NCI-H748 (cell line): ENCODE results near the gene DNAJC15.
"Not testable (repeated sequence)": the region's sequence is repeated elsewhere in the genome, so short reads cannot be mapped to it uniquely, and the experiment has no call there.

Experiments
- DNase-seq: peaks from one replicate; lab custom pipeline; 2025; ENCODE audit not compliant: unreplicated experiment; lab: John Stamatoyannopoulos, UW

The DNAJC15 gene

GRCh38 chr13:43003729-43004128 lies 19.7 kb upstream of the DNAJC15 start:
- DNase-seq: no peak

- DNase-seq: no peak
Observed at GRCh38 chr13:43005460-43006236, 17.7 kb upstream of the DNAJC15 start.

GRCh38 chr13:43006893-43007631 lies 16.3 kb upstream of the DNAJC15 start:
- no peak for DNase-seq

- no peak for DNase-seq
Observed at GRCh38 chr13:43008596-43008995, 14.8 kb upstream of the DNAJC15 start.

GRCh38 chr13:43009506-43009905 lies 13.9 kb upstream of the DNAJC15 start:
- DNase-seq: no peak

GRCh38 chr13:43014162-43014561 lies 9.2 kb upstream of the DNAJC15 start:
- no peak for DNase-seq

GRCh38 chr13:43016226-43016625 lies 7.2 kb upstream of the DNAJC15 start:
- no peak for DNase-seq

GRCh38 chr13:43019811-43020210 lies 3.6 kb upstream of the DNAJC15 start:
- no peak for DNase-seq

- DNase-seq: no peak
Observed at GRCh38 chr13:43020794-43021193, 2.6 kb upstream of the DNAJC15 start.

- DNase-seq: no peak
Observed at GRCh38 chr13:43021926-43022670, 1.3 kb upstream of the DNAJC15 start.

GRCh38 chr13:43022934-43023288 lies 475 bp upstream of the DNAJC15 start:
- DNase-seq: no peak

- no peak for DNase-seq
Observed at GRCh38 chr13:43026262-43026661, 2.9 kb downstream of the DNAJC15 start.

GRCh38 chr13:43030548-43030947 lies 7.2 kb downstream of the DNAJC15 start:
- no peak for DNase-seq

GRCh38 chr13:43031881-43032280 lies 8.5 kb downstream of the DNAJC15 start:
- no peak for DNase-seq

- DNase-seq: no peak
Observed at GRCh38 chr13:43033038-43033437, 9.7 kb downstream of the DNAJC15 start.

- no peak for DNase-seq
Observed at GRCh38 chr13:43036351-43037250, 13.2 kb downstream of the DNAJC15 start.

- DNase-seq: no peak
Observed at GRCh38 chr13:43039966-43040365, 16.6 kb downstream of the DNAJC15 start.

- not testable (repeated sequence) for DNase-seq
Observed at GRCh38 chr13:43040581-43041368, 17.4 kb downstream of the DNAJC15 start.

- DNase-seq: no peak
Observed at GRCh38 chr13:43041369-43041921, 18.1 kb downstream of the DNAJC15 start.
